ENCODE measurements around the gene EID2B. TPM values are rescaled to one million over a fixed set of nuclear protein-coding genes. Genes with fewer than 3 reads are reported as not detected.
A peak's percentile ranks its signal among the peaks of the same experiment; 100 is the strongest.

Gene EID2B
- total RNA-seq, 1 donor from 2014 or later = 1.8 TPM

DNA sequence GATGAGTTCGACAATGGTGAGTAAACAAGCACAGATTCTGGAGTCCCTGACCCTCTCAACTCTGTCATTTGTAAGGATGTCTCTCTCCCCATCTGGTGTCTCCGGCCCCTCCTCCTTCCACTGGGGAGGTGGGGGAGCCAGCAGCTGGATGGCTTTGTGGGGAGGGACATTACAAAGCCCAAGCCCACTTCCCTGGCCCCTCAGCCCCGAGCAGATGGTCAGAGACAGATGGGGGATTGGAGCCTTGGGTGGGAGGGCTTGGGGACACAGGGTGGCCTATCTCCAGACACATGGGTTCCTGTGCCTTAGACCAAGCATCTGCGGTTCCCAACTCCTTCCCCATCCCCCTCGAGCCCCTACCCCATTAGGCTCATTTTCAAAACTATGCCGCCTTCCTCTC is 49.5 kb downstream of the EID2B start:
- DNase-seq (ENCODE audit: low spot score, unreplicated experiment) = no peak
- no peaks in the 10 kb centered on the region for H3K9me3 Mint-ChIP-seq (ENCODE audit: low read depth)
- H3K4me3 Mint-ChIP-seq (ENCODE audit: low read depth) = no peak overlapping the region
- peaks cover 8% of the 10 kb centered on the region for H3K36me3 Mint-ChIP-seq (ENCODE audit: insufficient read depth)
- H3K4me1 Mint-ChIP-seq (ENCODE audit: low read depth) = peaks cover 17% of the 10 kb centered on the region
- H3K27ac Mint-ChIP-seq = no peak overlapping the region
- TF ChIP-seq, protein P1, sequence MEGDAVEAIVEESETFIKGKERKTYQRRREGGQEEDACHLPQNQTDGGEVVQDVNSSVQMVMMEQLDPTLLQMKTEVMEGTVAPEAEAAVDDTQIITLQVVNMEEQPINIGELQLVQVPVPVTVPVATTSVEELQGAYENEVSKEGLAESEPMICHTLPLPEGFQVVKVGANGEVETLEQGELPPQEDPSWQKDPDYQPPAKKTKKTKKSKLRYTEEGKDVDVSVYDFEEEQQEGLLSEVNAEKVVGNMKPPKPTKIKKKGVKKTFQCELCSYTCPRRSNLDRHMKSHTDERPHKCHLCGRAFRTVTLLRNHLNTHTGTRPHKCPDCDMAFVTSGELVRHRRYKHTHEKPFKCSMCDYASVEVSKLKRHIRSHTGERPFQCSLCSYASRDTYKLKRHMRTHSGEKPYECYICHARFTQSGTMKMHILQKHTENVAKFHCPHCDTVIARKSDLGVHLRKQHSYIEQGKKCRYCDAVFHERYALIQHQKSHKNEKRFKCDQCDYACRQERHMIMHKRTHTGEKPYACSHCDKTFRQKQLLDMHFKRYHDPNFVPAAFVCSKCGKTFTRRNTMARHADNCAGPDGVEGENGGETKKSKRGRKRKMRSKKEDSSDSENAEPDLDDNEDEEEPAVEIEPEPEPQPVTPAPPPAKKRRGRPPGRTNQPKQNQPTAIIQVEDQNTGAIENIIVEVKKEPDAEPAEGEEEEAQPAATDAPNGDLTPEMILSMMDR (IDR thresholded peaks at IDR 0.05; ENCODE audit: unreplicated experiment) = no peak
- H3K27me3 Mint-ChIP-seq = no peaks in the 10 kb centered on the region

DNA sequence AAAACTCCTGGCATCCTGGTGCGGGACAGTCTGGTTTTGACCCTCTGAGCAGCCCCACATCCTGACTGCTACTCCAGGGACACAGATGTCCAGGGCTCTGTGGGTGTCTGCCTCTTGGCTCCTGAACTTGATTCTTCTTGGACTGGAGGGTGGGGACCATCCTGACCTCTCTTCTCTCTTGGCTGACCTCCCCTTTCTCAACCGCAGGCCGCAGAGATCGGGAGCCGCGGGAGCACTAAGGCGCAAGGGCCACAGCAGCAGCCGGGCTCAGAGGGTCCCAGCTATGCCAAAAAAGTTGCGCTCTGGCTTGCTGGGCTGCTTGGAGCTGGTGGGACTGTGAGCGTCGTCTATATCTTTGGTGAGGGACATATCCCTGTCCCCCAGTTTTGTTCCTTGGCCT is 51.0 kb downstream of the EID2B start:
- Mint-ChIP-seq H3K4me3 (ENCODE audit: low read depth) (peak overlapping the region; percentile 84), H3K27ac (peak overlapping the region; percentile 97), H3K9me3 (ENCODE audit: low read depth) (no peaks in the 10 kb centered on the region), H3K36me3 (ENCODE audit: insufficient read depth) (peaks cover 3% of the 10 kb centered on the region), H3K4me1 (ENCODE audit: low read depth) (peaks cover 17% of the 10 kb centered on the region), H3K27me3 (no peaks in the 10 kb centered on the region)
- no peak for DNase-seq (ENCODE audit: low spot score, unreplicated experiment)
- TF ChIP-seq, protein P1 (IDR thresholded peaks at IDR 0.05; ENCODE audit: unreplicated experiment) = no peak

DNA sequence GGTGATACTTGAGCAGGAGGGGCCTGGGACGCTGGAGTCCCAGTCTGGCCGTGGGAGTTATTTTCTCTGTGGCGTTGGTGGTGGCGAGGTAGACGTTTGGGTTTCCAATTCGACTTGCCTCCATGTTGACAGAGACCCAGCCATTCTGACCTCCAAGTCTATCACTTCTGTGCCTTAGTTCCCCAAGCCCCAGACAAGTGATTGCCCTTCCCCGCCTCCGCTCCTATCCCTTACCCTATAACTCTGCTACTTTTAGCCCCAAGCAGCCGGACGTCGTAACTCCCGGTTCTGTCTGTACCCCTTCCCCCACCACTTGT is 51.5 kb downstream of the EID2B start:
- Mint-ChIP-seq H3K9me3 (ENCODE audit: low read depth) (no peaks in the 10 kb centered on the region), H3K4me3 (ENCODE audit: low read depth) (peak overlapping the region; percentile 84), H3K27me3 (no peaks in the 10 kb centered on the region), H3K27ac (peak overlapping the region; percentile 97), H3K4me1 (ENCODE audit: low read depth) (peaks cover 17% of the 10 kb centered on the region), H3K36me3 (ENCODE audit: insufficient read depth) (peaks cover 3% of the 10 kb centered on the region)
- no peak for DNase-seq (ENCODE audit: low spot score, unreplicated experiment)
- TF ChIP-seq, protein P1 (IDR thresholded peaks at IDR 0.05; ENCODE audit: unreplicated experiment) = no peak

Other genes starting within 250 kb of the EID2B start
- gene IFNL1, start 236.4 kb downstream of the EID2B start, total RNA-seq = not detected in 2 replicates
- gene LRFN1, start 212.0 kb downstream of the EID2B start, total RNA-seq = 4.8 and 5.2 TPM in 2 replicates
- gene GMFG, start 196.8 kb downstream of the EID2B start, total RNA-seq = not detected in 2 replicates
- gene SAMD4B, start 190.4 kb downstream of the EID2B start, total RNA-seq = 140 and 152 TPM in 2 replicates
- 49.4 and 49.5 TPM in 2 replicates for gene PAF1, start 141.7 kb downstream of the EID2B start, total RNA-seq
- 36.3 and 39.0 TPM in 2 replicates for gene MED29, start 141.5 kb downstream of the EID2B start, total RNA-seq
- 10.5 and 10.6 TPM in 2 replicates for gene ZFP36, start 126.0 kb downstream of the EID2B start, total RNA-seq
- gene PLEKHG2, start 120.2 kb downstream of the EID2B start, total RNA-seq = 162 and 170 TPM in 2 replicates
- gene RPS16, start 96.9 kb downstream of the EID2B start, total RNA-seq = 1,449 and 1,510 TPM in 2 replicates
- 170 and 171 TPM in 2 replicates for gene SUPT5H, start 87.3 kb downstream of the EID2B start, total RNA-seq
- gene TIMM50, start 52.0 kb downstream of the EID2B start, total RNA-seq = 79.3 TPM in 2 replicates
- 0.93 and 1.1 TPM in 2 replicates for gene DLL3, start 33.9 kb downstream of the EID2B start, total RNA-seq
- gene SELENOV, start 17.7 kb downstream of the EID2B start, total RNA-seq = 5.1 and 6.5 TPM in 2 replicates
- gene EID2, start 7.3 kb upstream of the EID2B start, total RNA-seq = 21.0 and 24.1 TPM in 2 replicates
- not detected in 2 replicates for gene LGALS13, start 69.7 kb upstream of the EID2B start, total RNA-seq
- gene LGALS16, start 123.1 kb upstream of the EID2B start, total RNA-seq = not detected in 2 replicates
- not detected in 2 replicates for gene LGALS14, start 171.6 kb upstream of the EID2B start, total RNA-seq
- not detected in 2 replicates for gene CLC, start 205.2 kb upstream of the EID2B start, total RNA-seq
- gene LEUTX, start 246.0 kb upstream of the EID2B start, total RNA-seq = not detected in 2 replicates

Measured in progenitor cell of endocrine pancreas (in vitro differentiated cells).